ENCODE measurements around the gene SLC9A9. TPM values are rescaled to one million over a fixed set of nuclear protein-coding genes. Genes with fewer than 3 reads are reported as not detected.

The SLC9A9 gene
- total RNA-seq, 1 experiment from 2014 or later = 1.4 TPM

DNA sequence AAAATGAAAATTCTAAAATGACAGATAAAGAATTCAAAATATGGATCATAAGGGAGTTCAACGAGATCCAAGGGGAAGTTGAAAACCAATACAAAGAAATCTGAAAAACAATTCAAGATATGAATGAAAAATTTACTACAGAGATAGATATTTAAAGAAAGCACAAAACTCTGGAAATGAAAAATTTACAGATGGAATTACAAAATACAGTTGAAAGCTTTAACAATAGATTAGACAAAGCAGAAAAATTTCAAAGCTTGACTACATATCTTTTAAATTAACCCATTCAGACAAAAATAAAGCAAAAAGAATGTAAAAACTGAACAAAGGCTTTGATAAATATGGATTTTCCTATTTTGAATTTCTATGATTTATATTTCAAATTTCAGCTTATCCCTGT is 211.1 kb downstream of the SLC9A9 start:
- Histone ChIP-seq H3K27me3 (replicated peaks; ENCODE audit: insufficient read depth, low read depth, low read length, poor library complexity) (no peaks in the 10 kb centered on the region), H3K4me3 (ENCODE audit: low read depth, low read length, poor library complexity, severe bottlenecking) (no peak overlapping the region), H3K27ac (ENCODE audit: low read depth, low read length, poor library complexity, severe bottlenecking) (no peak overlapping the region), H3K36me3 (ENCODE audit: insufficient read depth, low read length, poor library complexity, severe bottlenecking) (no peaks in the 10 kb centered on the region), H3K4me1 (ENCODE audit: insufficient read depth, low read length, poor library complexity, severe bottlenecking) (no peaks in the 10 kb centered on the region), H3K9me3 (ENCODE audit: low read depth, low read length, poor library complexity, severe bottlenecking) (peaks cover 9% of the 10 kb centered on the region)
- CTCF ChIA-PET = no interaction called here
- POLR2A ChIA-PET (ENCODE audit: low non-redundant PET) = no interaction called here
- no peak for DNase-seq (ENCODE audit: low spot score)
- no TSS peak for BruUV-seq (replicated peaks)
- TF ChIP-seq, protein P1, sequence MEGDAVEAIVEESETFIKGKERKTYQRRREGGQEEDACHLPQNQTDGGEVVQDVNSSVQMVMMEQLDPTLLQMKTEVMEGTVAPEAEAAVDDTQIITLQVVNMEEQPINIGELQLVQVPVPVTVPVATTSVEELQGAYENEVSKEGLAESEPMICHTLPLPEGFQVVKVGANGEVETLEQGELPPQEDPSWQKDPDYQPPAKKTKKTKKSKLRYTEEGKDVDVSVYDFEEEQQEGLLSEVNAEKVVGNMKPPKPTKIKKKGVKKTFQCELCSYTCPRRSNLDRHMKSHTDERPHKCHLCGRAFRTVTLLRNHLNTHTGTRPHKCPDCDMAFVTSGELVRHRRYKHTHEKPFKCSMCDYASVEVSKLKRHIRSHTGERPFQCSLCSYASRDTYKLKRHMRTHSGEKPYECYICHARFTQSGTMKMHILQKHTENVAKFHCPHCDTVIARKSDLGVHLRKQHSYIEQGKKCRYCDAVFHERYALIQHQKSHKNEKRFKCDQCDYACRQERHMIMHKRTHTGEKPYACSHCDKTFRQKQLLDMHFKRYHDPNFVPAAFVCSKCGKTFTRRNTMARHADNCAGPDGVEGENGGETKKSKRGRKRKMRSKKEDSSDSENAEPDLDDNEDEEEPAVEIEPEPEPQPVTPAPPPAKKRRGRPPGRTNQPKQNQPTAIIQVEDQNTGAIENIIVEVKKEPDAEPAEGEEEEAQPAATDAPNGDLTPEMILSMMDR (conservative IDR thresholded peaks at IDR 0.05; ENCODE audit: low read depth, low read length) = no peak
- no peak for TF ChIP-seq EZH2 (IDR thresholded peaks at IDR 0.05; ENCODE audit: borderline replicate concordance, low read depth, low read length, poor library complexity, severe bottlenecking)
- intact Hi-C loops (cut with micrococcal nuclease; ENCODE audit: unreplicated experiment) = no loop called here

DNA sequence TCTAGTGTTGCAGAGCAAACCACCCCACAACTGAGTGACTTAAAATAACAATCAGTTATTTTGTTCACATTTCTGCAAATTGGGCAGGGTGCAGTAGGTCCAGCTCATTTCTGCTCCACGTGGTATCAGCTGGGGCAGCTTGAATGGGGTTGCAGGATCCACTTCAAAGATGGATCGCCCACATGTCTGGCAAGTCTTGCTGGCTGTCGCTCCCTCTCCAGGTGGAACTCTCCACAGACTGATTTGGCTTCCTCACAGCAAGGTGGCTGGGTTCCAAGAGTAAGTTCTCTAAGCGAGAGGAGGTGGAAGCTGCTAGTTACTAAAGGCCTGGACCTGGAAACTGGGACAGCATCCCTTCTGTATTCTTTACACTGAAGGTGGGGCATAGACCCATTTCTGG is 213.3 kb downstream of the SLC9A9 start:
- ChIA-PET POLR2A (ENCODE audit: low non-redundant PET) (no interaction called here), CTCF (no interaction called here)
- TF ChIP-seq EZH2 (IDR thresholded peaks at IDR 0.05; ENCODE audit: borderline replicate concordance, low read depth, low read length, poor library complexity, severe bottlenecking) = no peak
- TF ChIP-seq, protein P1 (conservative IDR thresholded peaks at IDR 0.05; ENCODE audit: low read depth, low read length) = no peak
- Histone ChIP-seq H3K27me3 (replicated peaks; ENCODE audit: insufficient read depth, low read depth, low read length, poor library complexity) (no peaks in the 10 kb centered on the region), H3K4me1 (ENCODE audit: insufficient read depth, low read length, poor library complexity, severe bottlenecking) (no peaks in the 10 kb centered on the region), H3K27ac (ENCODE audit: low read depth, low read length, poor library complexity, severe bottlenecking) (no peak overlapping the region), H3K4me3 (ENCODE audit: low read depth, low read length, poor library complexity, severe bottlenecking) (no peak overlapping the region), H3K9me3 (ENCODE audit: low read depth, low read length, poor library complexity, severe bottlenecking) (peaks cover 9% of the 10 kb centered on the region), H3K36me3 (ENCODE audit: insufficient read depth, low read length, poor library complexity, severe bottlenecking) (no peaks in the 10 kb centered on the region)
- no TSS peak for BruUV-seq (replicated peaks)
- intact Hi-C loops (cut with micrococcal nuclease; ENCODE audit: unreplicated experiment) = no loop called here
- DNase-seq (ENCODE audit: low spot score) = no peak

DNA sequence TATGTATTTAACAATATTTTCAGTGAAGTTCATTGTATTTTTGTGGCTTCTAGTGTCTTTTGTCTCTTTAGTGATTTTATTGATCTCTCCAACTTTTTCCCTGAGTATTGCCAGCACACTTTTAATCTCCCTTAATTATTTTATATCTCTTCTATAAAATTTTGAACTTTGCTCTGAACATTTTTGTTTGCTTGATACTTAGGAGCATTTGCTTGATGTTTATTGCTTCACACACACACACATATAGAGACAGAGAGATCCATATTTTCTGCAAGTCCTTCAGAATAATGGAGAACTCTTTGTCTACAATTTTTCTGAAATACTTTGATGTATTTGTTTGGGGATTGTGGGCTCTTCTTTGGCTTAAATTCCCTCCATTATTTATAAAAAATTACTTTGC is 213.8 kb downstream of the SLC9A9 start:
- no peak for TF ChIP-seq EZH2 (IDR thresholded peaks at IDR 0.05; ENCODE audit: borderline replicate concordance, low read depth, low read length, poor library complexity, severe bottlenecking)
- TF ChIP-seq, protein P1 (conservative IDR thresholded peaks at IDR 0.05; ENCODE audit: low read depth, low read length) = no peak
- no peak overlapping the region for H3K4me3 ChIP-seq (ENCODE audit: low read depth, low read length, poor library complexity, severe bottlenecking)
- H3K36me3 ChIP-seq (ENCODE audit: insufficient read depth, low read length, poor library complexity, severe bottlenecking) = no peaks in the 10 kb centered on the region
- no TSS peak for BruUV-seq (replicated peaks)
- ChIA-PET POLR2A (ENCODE audit: low non-redundant PET) (no interaction called here), CTCF (no interaction called here)
- H3K27me3 ChIP-seq (replicated peaks; ENCODE audit: insufficient read depth, low read depth, low read length, poor library complexity) = no peaks in the 10 kb centered on the region
- no peak overlapping the region for H3K27ac ChIP-seq (ENCODE audit: low read depth, low read length, poor library complexity, severe bottlenecking)
- no peak for DNase-seq (ENCODE audit: low spot score)
- H3K9me3 ChIP-seq (ENCODE audit: low read depth, low read length, poor library complexity, severe bottlenecking) = peaks cover 9% of the 10 kb centered on the region
- H3K4me1 ChIP-seq (ENCODE audit: insufficient read depth, low read length, poor library complexity, severe bottlenecking) = no peaks in the 10 kb centered on the region
- intact Hi-C loops (cut with micrococcal nuclease; ENCODE audit: unreplicated experiment) = no loop called here
